ENCODE results near the gene CPNE9. TPM values are rescaled to one million over a fixed set of nuclear protein-coding genes. Genes with fewer than 3 reads are reported as not detected.
"Not testable (repeated sequence)": the region's sequence is repeated elsewhere in the genome, so short reads cannot be mapped to it uniquely, and the experiment has no call there.

The CPNE9 gene
- total RNA-seq, 1 donor from 2014 or later = 0.20 TPM

DNA sequence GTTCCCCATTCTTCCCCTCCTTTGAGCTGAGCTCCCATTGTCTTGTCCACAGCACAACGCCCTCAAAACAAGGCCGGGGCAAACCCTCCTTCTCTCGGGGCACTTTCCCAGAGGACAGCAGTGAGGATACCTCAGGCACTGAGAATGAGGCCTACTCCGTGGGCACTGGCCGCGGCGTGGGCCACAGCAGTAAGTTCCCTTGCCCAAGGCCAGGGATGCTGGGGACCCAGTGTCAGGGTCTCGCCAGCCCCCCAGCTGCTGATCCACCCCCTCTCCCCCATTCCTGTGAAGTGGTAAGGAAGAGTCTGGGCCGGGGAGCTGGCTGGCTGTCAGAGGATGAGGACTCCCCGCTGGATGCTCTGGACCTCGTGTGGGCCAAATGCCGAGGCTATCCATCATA, 41.9 kb downstream of the CPNE9 start:
- intact Hi-C loops (cut with micrococcal nuclease) = no loop called here

GRCh38 chr3:9746330-9746729, 42.7 kb downstream of the CPNE9 start:
- intact Hi-C loops (cut with micrococcal nuclease) = no loop called here

GRCh38 chr3:9747267-9747666, 43.6 kb downstream of the CPNE9 start:
- intact Hi-C loops (cut with micrococcal nuclease) = no loop called here

DNA sequence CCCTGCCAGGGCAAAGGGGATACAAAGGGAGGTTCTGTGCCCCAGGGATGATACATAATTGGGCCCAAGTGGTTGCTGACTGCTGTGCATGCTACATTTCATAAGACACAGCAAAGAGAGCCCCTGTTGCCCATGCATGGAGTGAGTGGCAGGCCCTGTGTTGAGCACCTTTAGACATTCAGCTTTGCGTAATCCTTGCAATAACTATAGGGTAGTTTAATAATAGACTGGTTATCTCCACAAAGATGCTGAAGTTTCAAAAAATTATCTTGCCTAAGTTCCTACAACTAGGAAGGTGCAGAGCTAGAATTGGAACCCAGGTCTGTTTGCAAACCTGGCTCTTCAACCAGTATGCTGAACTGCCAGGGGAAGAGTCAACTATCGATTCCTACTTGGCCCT, 44.4 kb downstream of the CPNE9 start:
- intact Hi-C loops (cut with micrococcal nuclease) = no loop called here

DNA sequence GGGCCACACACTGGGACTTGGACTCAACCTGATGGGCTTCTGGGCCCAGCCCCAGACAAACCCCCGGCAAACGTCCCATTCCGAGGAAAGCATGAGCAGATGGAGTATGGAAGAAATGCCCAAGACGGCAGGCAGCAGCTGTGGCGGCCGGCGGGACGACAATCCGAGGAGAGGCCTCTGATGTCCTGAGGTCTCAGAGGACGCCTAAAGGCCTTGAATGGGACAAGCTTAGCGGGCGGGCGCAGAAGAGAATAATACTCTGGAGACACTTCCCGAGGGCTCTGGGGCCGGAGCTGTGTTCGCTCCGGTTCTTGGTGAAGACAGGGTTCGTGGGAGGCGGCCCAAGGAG, 45.6 kb downstream of the CPNE9 start:
- intact Hi-C loops (cut with micrococcal nuclease) = no loop called here

- intact Hi-C loops (cut with micrococcal nuclease) = loop anchor here (1.0 kb wide), 4 partner anchors 19 to 101 kb away; partner anchors contain the start of genes BRPF1, CAMK1, MTMR14 and TADA3
These were observed 46.3 kb downstream of the CPNE9 start, which contains the start of gene OGG1 for GRCh38 chr3:9749645-9750555. TSS of gene OGG1 (plus strand) at chr3:9749952. CDS start at chr3:9750287, 335 bp downstream.

GRCh38 chr3:9750556-9751411, 47.2 kb downstream of the CPNE9 start:
- intact Hi-C loops (cut with micrococcal nuclease) = loop anchor here (1.0 kb wide), 4 partner anchors 19 to 101 kb away; partner anchors contain the start of genes BRPF1, CAMK1, MTMR14 and TADA3

GRCh38 chr3:9754678-9755077, 51.0 kb downstream of the CPNE9 start:
- intact Hi-C loops (cut with micrococcal nuclease) = no loop called here

GRCh38 chr3:9757427-9757826, 53.8 kb downstream of the CPNE9 start:
- intact Hi-C loops (cut with micrococcal nuclease) = no loop called here

DNA sequence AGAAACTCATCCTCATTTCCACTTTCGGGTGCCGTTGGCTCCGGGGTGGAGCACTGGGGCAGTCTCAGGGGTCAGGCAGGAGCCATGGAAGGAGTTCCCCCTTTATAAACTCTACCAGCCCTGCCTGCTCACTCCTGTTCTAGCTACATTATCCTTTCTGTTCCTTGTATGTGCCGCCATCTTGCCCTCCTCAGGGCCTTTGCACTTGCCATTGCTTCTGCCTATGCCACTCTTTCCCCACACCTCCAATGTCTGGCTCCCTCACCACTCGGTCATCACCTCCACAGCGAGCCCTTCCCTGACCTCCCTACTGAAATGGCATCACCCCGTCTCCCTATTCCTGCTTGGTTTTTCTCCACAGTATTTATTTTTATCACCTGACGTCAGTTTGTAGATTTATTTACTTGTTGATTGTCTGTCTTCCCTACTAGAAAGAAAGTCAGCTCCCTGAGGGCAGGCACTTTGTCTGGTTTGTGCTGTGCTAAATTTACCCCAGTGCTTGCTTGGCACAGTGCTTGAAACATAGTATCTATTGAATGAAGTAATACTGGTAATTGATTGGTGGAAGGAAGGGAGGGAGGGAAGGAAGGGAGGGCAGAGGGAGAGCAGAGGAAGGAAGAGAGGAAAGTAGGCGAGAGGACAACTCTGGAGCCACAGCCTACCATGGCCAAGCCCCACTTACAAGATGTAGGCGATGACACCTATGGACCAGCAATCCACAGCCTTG, 57.3 kb downstream of the CPNE9 start:
- intact Hi-C loops (cut with micrococcal nuclease) = no loop called here

- intact Hi-C loops (cut with micrococcal nuclease) = no loop called here
These were observed 58.3 kb downstream of the CPNE9 start for GRCh38 chr3:9761919-9762318.

- intact Hi-C loops (cut with micrococcal nuclease) = no loop called here
These were observed 59.2 kb downstream of the CPNE9 start for GRCh38 chr3:9762871-9763270.

GRCh38 chr3:9765865-9766264, 62.2 kb downstream of the CPNE9 start:
- intact Hi-C loops (cut with micrococcal nuclease) = no loop called here

DNA sequence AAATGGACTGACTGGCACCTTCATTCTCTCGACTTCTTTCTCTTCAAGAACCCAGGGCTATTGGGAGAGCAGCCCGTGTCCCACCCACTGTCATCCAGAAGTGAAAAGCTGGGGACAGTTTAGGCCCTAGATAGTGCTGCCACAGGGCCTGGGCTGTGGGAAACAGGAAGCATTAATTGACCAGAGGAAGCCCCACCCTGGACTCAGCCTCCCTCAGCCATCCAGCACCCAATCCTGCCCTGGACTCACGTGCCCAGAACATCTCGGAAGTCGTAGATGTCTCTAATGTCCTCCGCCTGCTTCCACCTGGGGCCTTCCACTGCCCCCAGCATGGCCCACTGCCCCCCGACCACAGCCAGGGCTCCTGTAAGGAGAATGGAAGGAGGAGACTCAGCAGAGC, 63.8 kb downstream of the CPNE9 start:
- intact Hi-C loops (cut with micrococcal nuclease) = no loop called here

DNA sequence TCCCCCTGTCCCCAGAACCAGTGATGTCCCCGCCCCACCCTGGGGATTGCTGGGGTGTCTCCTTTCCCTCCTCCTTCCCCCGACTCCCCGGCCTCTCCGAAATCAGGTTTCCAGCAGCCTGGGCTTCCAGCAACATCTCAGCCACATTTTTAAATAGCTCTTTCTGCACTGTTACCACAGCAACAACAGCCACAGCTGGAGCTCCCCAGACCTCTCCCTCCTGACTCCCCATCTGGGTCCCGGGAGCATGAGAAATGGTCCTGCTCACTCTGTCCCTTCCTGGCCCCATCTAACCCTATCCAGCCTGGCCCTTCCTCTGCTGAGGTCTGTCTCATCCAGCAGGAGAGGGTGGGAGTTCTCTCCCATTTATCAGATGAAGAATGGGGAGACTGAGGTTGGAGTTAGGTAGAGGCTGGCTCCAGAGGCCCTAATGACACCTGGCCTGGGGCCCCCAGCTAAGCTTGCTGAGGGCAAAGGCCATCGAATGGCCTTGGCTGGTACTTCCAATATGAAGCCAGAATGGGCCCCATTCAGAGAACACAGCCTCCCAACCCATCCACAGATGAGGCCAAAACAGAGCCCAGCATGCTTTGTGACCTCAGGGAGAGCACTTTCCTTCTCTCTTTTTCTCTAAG, 64.6 kb downstream of the CPNE9 start:
- intact Hi-C loops (cut with micrococcal nuclease) = no loop called here

DNA sequence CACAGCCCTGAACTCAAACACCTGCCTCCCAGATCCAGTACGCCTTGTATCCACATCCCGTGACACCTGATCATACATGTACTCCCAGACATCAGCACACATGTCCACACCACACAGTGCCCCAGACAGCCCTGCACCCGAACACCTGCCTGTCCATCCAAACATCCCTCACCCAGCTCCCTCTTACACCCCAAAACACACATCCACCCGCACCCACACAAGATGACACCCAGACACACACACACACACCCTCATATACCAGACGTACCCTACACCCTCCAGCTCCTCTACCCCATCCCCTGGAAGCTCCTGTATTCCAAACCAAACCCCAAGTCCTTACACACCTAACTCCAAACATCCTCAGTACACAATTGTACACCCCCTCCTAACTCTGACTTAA, 65.4 kb downstream of the CPNE9 start:
- intact Hi-C loops (cut with micrococcal nuclease) = loop anchor here (1.0 kb wide), 3 partner anchors 10 to 24 kb away; partner anchors contain the start of gene ARPC4

DNA sequence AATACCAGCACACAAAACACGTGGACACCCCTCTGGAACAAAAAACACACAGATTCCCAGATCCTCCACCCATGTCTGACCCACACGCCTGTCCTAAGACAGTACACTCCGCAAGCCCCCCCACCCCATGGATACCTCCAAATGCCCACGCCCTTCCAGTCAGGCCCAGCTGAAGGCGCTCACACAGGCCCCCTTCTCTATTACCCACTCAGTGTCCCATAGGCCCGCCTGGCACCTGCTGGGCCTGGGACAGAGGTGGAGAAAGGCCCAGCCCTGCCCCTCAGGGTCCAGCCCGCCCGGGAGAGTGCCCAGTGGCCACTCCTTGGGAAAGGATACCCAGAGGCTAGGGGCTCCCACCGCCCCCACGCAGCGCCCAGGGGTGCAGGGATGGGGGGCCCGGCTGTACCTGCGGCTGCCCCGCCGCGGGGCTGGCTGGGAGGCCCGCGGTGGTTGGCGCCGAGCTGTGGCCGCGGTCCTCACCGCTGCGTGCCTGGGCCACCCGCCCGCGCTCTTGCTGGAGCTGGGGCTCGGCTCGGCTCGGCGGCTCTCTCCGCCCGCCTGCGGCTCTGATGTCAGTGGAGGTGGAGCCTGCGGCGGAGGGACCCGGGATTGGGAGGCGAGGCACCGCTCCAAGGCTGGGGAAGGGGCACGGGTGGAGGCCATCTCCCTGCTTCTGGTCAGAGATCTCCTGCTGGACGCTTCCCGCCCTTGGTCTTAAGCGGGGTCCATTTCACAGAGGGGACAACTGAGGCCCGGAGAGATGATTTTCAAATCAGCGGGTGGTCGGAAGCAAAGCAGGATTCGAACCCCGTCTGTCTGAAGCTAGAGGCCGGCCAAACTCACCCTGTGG, 66.0 kb downstream of the CPNE9 start, which contains the start of gene CAMK1:
CAMK1 (minus strand) TSS at position 522 of the 850 bp plus-strand sequence. CDS start 2,198 bp downstream, outside the sequence.
- intact Hi-C loops (cut with micrococcal nuclease) = loop anchor here (1.0 kb wide), 3 partner anchors 10 to 24 kb away; partner anchors contain the start of gene ARPC4

- intact Hi-C loops (cut with micrococcal nuclease) = no loop called here
These were observed 66.7 kb downstream of the CPNE9 start for GRCh38 chr3:9770276-9770812.

GRCh38 chr3:9771007-9771406, 67.4 kb downstream of the CPNE9 start:
- intact Hi-C loops (cut with micrococcal nuclease) = not testable (repeated sequence)
